WTC11 (cell line): ENCODE data around the gene MRAP.

Experiments used
- NR3C1 ChIP-seq: sonication (generic); formaldehyde crosslinking; conservative IDR thresholded peaks from 2 replicates; pipeline ENCODE4 v1.8.1; 2023; ENCODE audit warnings: low read depth, mild to moderate bottlenecking, missing genetic modification reagents
- ZNF121 ChIP-seq: sonication (generic); formaldehyde crosslinking; IDR thresholded peaks from 2 replicates; pipeline ENCODE4 v1.8.0; 2023; ENCODE audit warnings: missing genetic modification reagents
- TF ChIP-seq, protein P1 (sequence below): fragments of 200-600 bp; IDR thresholded peaks from 2 replicates; pipeline ENCODE4 v1.8.0; 2022; ENCODE audit warnings: antibody characterized with exemption

GRCh38 chr21:32330784-32331311 is 32.2 kb downstream of the MRAP start:
- TF ChIP-seq, protein P1, sequence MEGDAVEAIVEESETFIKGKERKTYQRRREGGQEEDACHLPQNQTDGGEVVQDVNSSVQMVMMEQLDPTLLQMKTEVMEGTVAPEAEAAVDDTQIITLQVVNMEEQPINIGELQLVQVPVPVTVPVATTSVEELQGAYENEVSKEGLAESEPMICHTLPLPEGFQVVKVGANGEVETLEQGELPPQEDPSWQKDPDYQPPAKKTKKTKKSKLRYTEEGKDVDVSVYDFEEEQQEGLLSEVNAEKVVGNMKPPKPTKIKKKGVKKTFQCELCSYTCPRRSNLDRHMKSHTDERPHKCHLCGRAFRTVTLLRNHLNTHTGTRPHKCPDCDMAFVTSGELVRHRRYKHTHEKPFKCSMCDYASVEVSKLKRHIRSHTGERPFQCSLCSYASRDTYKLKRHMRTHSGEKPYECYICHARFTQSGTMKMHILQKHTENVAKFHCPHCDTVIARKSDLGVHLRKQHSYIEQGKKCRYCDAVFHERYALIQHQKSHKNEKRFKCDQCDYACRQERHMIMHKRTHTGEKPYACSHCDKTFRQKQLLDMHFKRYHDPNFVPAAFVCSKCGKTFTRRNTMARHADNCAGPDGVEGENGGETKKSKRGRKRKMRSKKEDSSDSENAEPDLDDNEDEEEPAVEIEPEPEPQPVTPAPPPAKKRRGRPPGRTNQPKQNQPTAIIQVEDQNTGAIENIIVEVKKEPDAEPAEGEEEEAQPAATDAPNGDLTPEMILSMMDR: no peak
- TF ChIP-seq NR3C1 (CRISPR knock-in tag) (no peak), ZNF121 (no peak)
